Measurements from ENCODE around the gene RSAD2. TPM values are rescaled to one million over a fixed set of nuclear protein-coding genes. Genes with fewer than 3 reads are reported as not detected.

The RSAD2 gene
- total and polyA plus RNA-seq, 2 of the 4 experiments (the other 2 are of a cell fraction), result not detected

- Histone ChIP-seq H3K4me2 (ENCODE audit: low read depth, low read length) (no peak overlapping the region), H2BK15ac (ENCODE audit: low read depth, low read length) (no peak overlapping the region), H3K27ac (ENCODE audit: insufficient read depth, low read length) (no peak overlapping the region), H3K4me3 (ENCODE audit: insufficient read depth, low read depth, low read length) (no peak overlapping the region), H3K18ac (ENCODE audit: low read depth, low read length) (no peak overlapping the region), H2AK5ac (ENCODE audit: low read depth, low read length) (no peak overlapping the region), H3K36me3 (ENCODE audit: control insufficient read depth, insufficient read depth, low read length) (no peaks in the 10 kb centered on the region), H2AFZ (replicated peaks; ENCODE audit: low read length, poor library complexity) (no peak overlapping the region), H4K8ac (ENCODE audit: low read depth in 2 of 2, low read length in 2 of 2) (no peak overlapping the region), H2BK20ac (ENCODE audit: low read depth, low read length) (no peak overlapping the region), H3K9me3 (ENCODE audit: control insufficient read depth, insufficient read depth, low read length) (no peaks in the 10 kb centered on the region), H3K14ac (replicated peaks; ENCODE audit: low read depth, low read length) (no peak overlapping the region), H3K9me1 (ENCODE audit: insufficient read depth, low read length) (no peaks in the 10 kb centered on the region), H3K4ac (ENCODE audit: low read depth, low read length) (no peak overlapping the region), H3K4me1 (ENCODE audit: control insufficient read depth, insufficient read depth, low read length) (no peaks in the 10 kb centered on the region), H2AK9ac (replicated peaks; ENCODE audit: low read depth, low read length, poor library complexity) (no peak overlapping the region), H3K23ac (ENCODE audit: low read depth, low read length) (no peak overlapping the region), H2BK120ac (ENCODE audit: low read depth, low read length) (no peak overlapping the region), H3K56ac (ENCODE audit: extremely low read depth, insufficient read depth, low read length) (no peak overlapping the region), H3K79me1 (ENCODE audit: low read depth in 1 of 2, low read length in 2 of 2) (no peaks in the 10 kb centered on the region), H3K27me3 (ENCODE audit: control insufficient read depth, insufficient read depth, low read length) (no peaks in the 10 kb centered on the region), H4K5ac (ENCODE audit: low read depth, low read length) (no peak overlapping the region), H4K91ac (ENCODE audit: insufficient read depth, low read depth, low read length) (no peak overlapping the region), H3K9ac (ENCODE audit: low read depth, low read length) (no peak overlapping the region), H4K20me1 (ENCODE audit: insufficient read depth, low read length) (no peaks in the 10 kb centered on the region), H2BK5ac (ENCODE audit: low read depth, low read length, poor library complexity, severe bottlenecking) (no peak overlapping the region)
- in situ Hi-C loops (cut with MboI; ENCODE audit: low sequenced_read_pairs) (no loop called here), intact Hi-C loops (cut with micrococcal nuclease) (no loop called here), dilution Hi-C loops (cut with HindIII; ENCODE audit: low sequenced_read_pairs, unreplicated experiment) (no loop called here)
- ChIA-PET CTCF (interaction anchor here (1.2 kb wide), 1 partner anchor 9 kb away, joined by 4 read pairs; no protein-coding TSS in a partner anchor), POLR2A (ENCODE audit: unreplicated experiment) (no interaction called here)
- WGBS, 2 experiments (ENCODE audit: extremely low coverage in 2 of 2, insufficient read length in 1 of 2), result no CpG with 5 or more reads among the region's 3 CpGs
- ATAC-seq (ENCODE audit: low read depth) (no peak), DNase-seq (no peak)
- no TSS peak for BruUV-seq (replicated peaks)
- TF ChIP-seq RFX5 (IDR thresholded peaks at IDR 0.05; ENCODE audit: low read depth, low read length) (no peak), SMC3 (IDR thresholded peaks at IDR 0.05; ENCODE audit: low read depth, low read length) (no peak), POLR2A (IDR thresholded peaks at IDR 0.05; ENCODE audit: low read depth, low read length) (no peak), CHD1 (IDR thresholded peaks at IDR 0.05; ENCODE audit: low read depth, low read length) (no peak), RCOR1 (IDR thresholded peaks at IDR 0.05; ENCODE audit: insufficient replicate concordance, low read length) (no peak), CTCF (conservative IDR thresholded peaks at IDR 0.05; ENCODE audit: low read depth, low read length) (no peak), NFE2L2 (IDR thresholded peaks at IDR 0.05; ENCODE audit: low read depth, low read length) (no peak), MXI1 (IDR thresholded peaks at IDR 0.05; ENCODE audit: borderline replicate concordance, low read depth, low read length) (no peak), MAFK (IDR thresholded peaks at IDR 0.05; ENCODE audit: low read depth, low read length) (no peak), CEBPB (IDR thresholded peaks at IDR 0.05; ENCODE audit: low read depth, low read length) (no peak), BHLHE40 (IDR thresholded peaks at IDR 0.05; ENCODE audit: low read depth, low read length) (no peak), ELK1 (IDR thresholded peaks at IDR 0.05; ENCODE audit: borderline replicate concordance, low read depth, low read length) (no peak), MAZ (IDR thresholded peaks at IDR 0.05; ENCODE audit: borderline replicate concordance, low read depth, low read length) (no peak), RAD21 (IDR thresholded peaks at IDR 0.05; ENCODE audit: low read length) (no peak), FOS (IDR thresholded peaks at IDR 0.05; ENCODE audit: low read depth, low read length) (no peak), USF2 (IDR thresholded peaks at IDR 0.05; ENCODE audit: low read depth, low read length) (no peak)
These were observed 10.2 kb downstream of the RSAD2 start for GRCh38 chr2:6887751-6888192.

Measured in IMR-90 (cell line).